Colonic mucosa (tissue), 4 donors: ENCODE results near the gene LOXHD1. TPM values are rescaled to one million over a fixed set of nuclear protein-coding genes. Genes with fewer than 3 reads are reported as not detected.

Experiments
- DNase-seq: peaks from one replicate; pipeline ENCODE4 v3.0.0-alpha.2; 2020
- H3K27ac ChIP-seq: fragments of 200-600 bp; one replicate; pipeline ENCODE4 v1.8.0; 2021
- H3K27me3 ChIP-seq: fragments of 200-600 bp; one replicate; pipeline ENCODE4 v1.8.0; 2021
- H3K36me3 ChIP-seq: fragments of 200-600 bp; one replicate; pipeline ENCODE4 v1.8.0; 2021
- H3K4me1 ChIP-seq: fragments of 200-600 bp; one replicate; pipeline ENCODE4 v1.8.0; 2021; ENCODE audit warnings: mild to moderate bottlenecking
- H3K4me3 ChIP-seq: fragments of 200-600 bp; one replicate; pipeline ENCODE4 v1.8.0; 2021
- H3K9ac ChIP-seq, 2 donors: one replicate each; pipeline ENCODE4 v1.7.0; 2013; ENCODE audit warnings: control low read depth in 2 of 2, low read depth in 2 of 2, low read length in 2 of 2
- H3K9me3 ChIP-seq: fragments of 200-600 bp; one replicate; pipeline ENCODE4 v1.8.0; 2021
- intact Hi-C: fragments of 100-400 bp; cut with DNase I; formaldehyde crosslinking; loops from one replicate; pipeline ENCODE4 v1.14.1; 2022
- total RNA-seq, 2 donors: library from RNA; stranded (reverse); fragmentation: NEBNext Ultra II Directional in 1 of 2; extraction: Animal tissue kit (Norgen Biotek cat#: 25700) in 1 of 2; gene quantifications; one replicate each; pipeline ENCODE4 v1.2.1, GENCODE V29; 2021
- TF ChIP-seq, protein P1 (sequence below): fragments of 200-600 bp; IDR thresholded peaks from one replicate; pipeline ENCODE4 v1.8.0; 2022; ENCODE audit warnings: antibody characterized with exemption, mild to moderate bottlenecking
- donor health status: healthy.
- donor health status: DM: no; HTN: no; CAD: no.
- donor health status: DM: no; HTN: no; CAD: no.

Gene LOXHD1
- total RNA-seq, 2 donors from 2014 or later: not detected

DNA sequence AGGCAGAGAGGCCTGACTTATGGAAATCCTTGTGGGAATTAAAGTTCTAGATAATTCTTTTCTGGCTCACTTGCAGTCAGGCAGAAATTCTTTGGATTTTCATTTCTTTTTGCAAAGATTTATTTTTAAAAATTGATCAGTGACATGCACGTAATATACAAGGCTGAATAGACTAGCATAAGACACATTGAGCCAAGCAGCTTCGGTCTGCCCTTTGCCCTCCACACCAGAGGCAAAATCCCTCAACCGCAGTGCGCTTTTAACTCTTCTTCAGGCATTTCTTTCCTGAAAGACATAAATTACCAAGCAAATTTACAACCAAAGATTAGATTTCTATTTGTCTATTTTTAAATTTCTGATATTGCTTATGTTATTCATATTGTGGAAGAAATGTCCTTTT is 227.9 kb downstream of the LOXHD1 start:
- no peaks in the 10 kb centered on the region for H3K9me3 ChIP-seq
- H3K4me1 ChIP-seq: no peaks in the 10 kb centered on the region
- H3K27ac ChIP-seq: no peak overlapping the region
- no peaks in the 10 kb centered on the region for H3K36me3 ChIP-seq
- H3K27me3 ChIP-seq: no peaks in the 10 kb centered on the region
- TF ChIP-seq, protein P1, sequence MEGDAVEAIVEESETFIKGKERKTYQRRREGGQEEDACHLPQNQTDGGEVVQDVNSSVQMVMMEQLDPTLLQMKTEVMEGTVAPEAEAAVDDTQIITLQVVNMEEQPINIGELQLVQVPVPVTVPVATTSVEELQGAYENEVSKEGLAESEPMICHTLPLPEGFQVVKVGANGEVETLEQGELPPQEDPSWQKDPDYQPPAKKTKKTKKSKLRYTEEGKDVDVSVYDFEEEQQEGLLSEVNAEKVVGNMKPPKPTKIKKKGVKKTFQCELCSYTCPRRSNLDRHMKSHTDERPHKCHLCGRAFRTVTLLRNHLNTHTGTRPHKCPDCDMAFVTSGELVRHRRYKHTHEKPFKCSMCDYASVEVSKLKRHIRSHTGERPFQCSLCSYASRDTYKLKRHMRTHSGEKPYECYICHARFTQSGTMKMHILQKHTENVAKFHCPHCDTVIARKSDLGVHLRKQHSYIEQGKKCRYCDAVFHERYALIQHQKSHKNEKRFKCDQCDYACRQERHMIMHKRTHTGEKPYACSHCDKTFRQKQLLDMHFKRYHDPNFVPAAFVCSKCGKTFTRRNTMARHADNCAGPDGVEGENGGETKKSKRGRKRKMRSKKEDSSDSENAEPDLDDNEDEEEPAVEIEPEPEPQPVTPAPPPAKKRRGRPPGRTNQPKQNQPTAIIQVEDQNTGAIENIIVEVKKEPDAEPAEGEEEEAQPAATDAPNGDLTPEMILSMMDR: no peak
- no peak overlapping the region for H3K9ac ChIP-seq
- intact Hi-C loops: no loop called here
- no peak overlapping the region for H3K4me3 ChIP-seq
- no peak for DNase-seq

DNA sequence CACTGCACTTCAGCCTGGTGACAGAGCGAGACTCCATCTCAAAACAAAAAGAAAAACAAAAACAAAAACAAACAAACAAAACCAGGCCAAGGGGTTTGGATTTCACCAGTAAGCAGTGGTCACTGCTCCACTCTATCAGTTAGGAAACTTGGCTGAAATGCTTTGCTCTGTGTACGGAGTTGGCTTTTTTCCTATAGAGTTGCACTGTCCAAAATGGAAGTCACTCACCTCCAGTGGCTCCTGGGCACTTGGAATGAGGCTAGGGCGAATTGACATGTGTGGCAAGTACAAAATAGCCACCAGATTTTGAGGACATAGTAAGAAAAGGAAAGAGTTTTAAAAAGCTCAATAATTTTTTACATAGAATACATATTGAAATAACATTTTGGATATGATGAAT is 228.7 kb downstream of the LOXHD1 start:
- Histone ChIP-seq H3K27ac (no peak overlapping the region), H3K4me1 (no peaks in the 10 kb centered on the region), H3K36me3 (no peaks in the 10 kb centered on the region), H3K27me3 (no peaks in the 10 kb centered on the region), H3K9ac (no peak overlapping the region), H3K4me3 (no peak overlapping the region), H3K9me3 (no peaks in the 10 kb centered on the region)
- TF ChIP-seq, protein P1: no peak
- intact Hi-C loops: no loop called here
- no peak for DNase-seq

DNA sequence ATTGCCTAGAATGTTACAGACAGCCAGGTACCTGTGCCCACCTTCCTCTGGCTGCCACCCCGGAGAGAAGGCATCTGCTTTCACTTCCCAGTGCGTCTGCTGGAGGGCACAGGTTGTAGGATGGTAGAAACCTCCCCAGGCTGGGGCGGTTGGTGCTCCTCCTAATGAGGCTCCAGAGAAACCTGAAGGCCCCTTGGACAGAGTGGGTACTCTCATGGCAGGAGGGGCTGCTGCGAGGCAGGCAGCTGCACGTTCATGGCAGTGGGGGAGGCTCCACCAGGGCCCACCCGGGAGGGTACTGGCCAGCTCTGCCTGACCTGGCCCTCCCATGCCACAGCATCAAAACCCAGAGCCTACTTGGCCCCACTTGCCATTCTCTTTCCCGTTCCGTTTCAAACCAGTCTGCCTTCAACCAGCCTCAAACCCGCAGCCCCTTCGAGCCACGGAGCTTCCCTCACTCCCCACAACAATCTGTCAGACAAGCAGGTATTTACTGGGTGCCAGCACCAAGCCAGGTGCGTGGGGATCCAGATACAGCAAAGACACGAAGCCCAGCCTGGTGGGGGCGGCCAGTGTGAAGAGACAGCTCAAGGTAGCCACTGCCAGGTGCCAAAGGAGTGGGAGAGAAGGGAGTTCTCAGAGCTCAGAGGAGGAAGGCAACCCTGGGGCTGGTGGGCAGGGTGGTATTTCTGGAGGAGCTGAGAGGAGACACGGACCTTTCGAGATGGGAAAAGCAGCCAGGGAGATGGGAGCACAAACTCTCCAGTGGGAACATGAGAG is 229.6 kb downstream of the LOXHD1 start:
- no peaks in the 10 kb centered on the region for H3K36me3 ChIP-seq
- intact Hi-C loops: no loop called here
- no peak overlapping the region for H3K27ac ChIP-seq
- H3K9me3 ChIP-seq: no peaks in the 10 kb centered on the region
- no peak for DNase-seq
- no peaks in the 10 kb centered on the region for H3K4me1 ChIP-seq
- H3K27me3 ChIP-seq: no peaks in the 10 kb centered on the region
- TF ChIP-seq, protein P1: no peak
- no peak overlapping the region for H3K4me3 ChIP-seq
- H3K9ac ChIP-seq: no peak overlapping the region

Other genes starting within 250 kb of the LOXHD1 start
- gene ST8SIA5, start 99.8 kb upstream of the LOXHD1 start, total RNA-seq: under 1 TPM; 0.32 to 0.37 TPM